ENCODE measurements around the gene TIMM22.

- TF ChIP-seq, protein P1, sequence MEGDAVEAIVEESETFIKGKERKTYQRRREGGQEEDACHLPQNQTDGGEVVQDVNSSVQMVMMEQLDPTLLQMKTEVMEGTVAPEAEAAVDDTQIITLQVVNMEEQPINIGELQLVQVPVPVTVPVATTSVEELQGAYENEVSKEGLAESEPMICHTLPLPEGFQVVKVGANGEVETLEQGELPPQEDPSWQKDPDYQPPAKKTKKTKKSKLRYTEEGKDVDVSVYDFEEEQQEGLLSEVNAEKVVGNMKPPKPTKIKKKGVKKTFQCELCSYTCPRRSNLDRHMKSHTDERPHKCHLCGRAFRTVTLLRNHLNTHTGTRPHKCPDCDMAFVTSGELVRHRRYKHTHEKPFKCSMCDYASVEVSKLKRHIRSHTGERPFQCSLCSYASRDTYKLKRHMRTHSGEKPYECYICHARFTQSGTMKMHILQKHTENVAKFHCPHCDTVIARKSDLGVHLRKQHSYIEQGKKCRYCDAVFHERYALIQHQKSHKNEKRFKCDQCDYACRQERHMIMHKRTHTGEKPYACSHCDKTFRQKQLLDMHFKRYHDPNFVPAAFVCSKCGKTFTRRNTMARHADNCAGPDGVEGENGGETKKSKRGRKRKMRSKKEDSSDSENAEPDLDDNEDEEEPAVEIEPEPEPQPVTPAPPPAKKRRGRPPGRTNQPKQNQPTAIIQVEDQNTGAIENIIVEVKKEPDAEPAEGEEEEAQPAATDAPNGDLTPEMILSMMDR (IDR thresholded peaks at IDR 0.05; ENCODE audit: low read depth, low read length, poor library complexity, severe bottlenecking): no peak
- no peak for TF ChIP-seq EZH2phosphoT487 (IDR thresholded peaks at IDR 0.05; ENCODE audit: borderline replicate concordance, low read length)
Measured at GRCh38 chr17:1036845-1037237, 39.9 kb downstream of the TIMM22 start.
